Stimulated activated CD8-positive, alpha-beta memory T cell treated with anti-CD3 and anti-CD28 coated beads, Interleukin-4, amount 100 ng/mL, for 24 hours (primary cell): Measurements from ENCODE around the gene APCDD1L.
A peak's percentile ranks its signal among the peaks of the same experiment; 100 is the strongest.

Source experiments
- DNase-seq: peaks from one replicate; pipeline ENCODE4 v3.0.0-alpha.2; 2020; ENCODE audit warnings: low read depth

Gene APCDD1L

GRCh38 chr20:58492074-58492718 lies 23.0 kb downstream of the APCDD1L start:
- DNase-seq, result no peak

GRCh38 chr20:58486207-58486606 lies 29.0 kb downstream of the APCDD1L start:
- no peak for DNase-seq

GRCh38 chr20:58485393-58485792 lies 29.8 kb downstream of the APCDD1L start:
- DNase-seq, result no peak

DNA sequence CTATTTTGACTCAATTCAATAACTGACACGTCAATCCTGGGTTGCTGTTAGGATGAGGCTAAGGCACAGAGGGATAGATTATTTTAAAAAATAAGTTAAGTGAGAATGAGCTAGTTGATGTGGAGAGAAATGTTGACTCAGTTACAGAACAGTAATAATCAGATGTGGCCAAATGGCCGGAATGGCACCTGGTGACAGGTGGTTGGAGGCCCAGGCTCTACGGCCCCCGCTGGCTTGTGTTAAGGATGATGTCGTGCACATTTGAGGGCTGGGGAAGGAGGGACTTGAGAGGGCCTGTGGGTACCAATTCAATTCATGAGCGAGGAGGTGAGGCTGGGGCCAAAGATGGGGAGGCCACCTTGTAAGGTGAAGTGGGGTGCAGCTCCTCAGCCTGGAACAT lies 31.7 kb downstream of the APCDD1L start:
- no peak for DNase-seq

GRCh38 chr20:58483051-58483450 lies 32.1 kb downstream of the APCDD1L start:
- no peak for DNase-seq

DNA sequence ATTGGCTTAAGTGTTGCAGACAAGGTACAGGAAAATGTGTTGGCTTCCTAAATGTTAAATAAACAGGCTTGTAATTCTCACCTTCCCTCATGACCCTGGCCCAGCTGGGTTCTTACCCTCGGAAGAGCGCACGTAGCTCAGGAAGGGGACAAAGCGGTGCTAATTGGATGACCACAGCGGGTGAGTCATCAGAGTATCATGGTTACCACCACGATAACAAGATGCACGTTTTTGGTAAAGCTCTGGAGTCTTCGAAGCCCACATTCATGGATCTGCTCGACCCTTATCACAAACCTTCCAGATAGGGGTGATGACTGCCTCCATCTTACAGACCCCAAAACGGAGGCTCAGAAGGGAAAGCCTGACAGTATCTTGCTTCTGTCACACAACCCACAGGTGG lies 32.8 kb downstream of the APCDD1L start:
- no peak for DNase-seq

DNA sequence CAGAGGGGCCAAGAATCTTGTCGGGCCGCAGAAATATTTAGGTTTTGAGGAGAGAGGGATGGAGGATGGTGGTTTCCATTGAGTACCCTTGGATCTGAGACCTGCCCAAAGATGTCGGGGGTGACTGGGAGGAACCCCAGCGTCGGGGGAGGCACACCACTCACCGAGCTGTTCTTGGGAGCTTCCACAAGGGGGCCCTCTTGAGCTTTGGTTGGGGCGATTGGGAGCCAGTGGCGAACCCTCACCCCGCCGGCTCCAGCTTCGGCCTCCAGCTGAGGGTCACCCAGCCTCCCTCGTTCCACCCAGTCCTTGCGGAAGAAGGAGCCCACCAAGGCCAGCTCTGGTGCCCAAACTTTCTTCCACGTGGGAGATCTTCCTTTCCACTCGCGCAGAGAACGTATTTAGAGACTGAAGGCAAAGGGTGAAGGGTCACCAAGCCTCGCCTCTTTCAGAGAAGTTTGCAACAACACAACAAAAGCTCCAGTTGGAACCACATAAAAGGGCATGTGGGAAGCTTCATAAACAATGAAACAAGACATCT lies 33.6 kb downstream of the APCDD1L start:
- peak; percentile 39 for DNase-seq

DNA sequence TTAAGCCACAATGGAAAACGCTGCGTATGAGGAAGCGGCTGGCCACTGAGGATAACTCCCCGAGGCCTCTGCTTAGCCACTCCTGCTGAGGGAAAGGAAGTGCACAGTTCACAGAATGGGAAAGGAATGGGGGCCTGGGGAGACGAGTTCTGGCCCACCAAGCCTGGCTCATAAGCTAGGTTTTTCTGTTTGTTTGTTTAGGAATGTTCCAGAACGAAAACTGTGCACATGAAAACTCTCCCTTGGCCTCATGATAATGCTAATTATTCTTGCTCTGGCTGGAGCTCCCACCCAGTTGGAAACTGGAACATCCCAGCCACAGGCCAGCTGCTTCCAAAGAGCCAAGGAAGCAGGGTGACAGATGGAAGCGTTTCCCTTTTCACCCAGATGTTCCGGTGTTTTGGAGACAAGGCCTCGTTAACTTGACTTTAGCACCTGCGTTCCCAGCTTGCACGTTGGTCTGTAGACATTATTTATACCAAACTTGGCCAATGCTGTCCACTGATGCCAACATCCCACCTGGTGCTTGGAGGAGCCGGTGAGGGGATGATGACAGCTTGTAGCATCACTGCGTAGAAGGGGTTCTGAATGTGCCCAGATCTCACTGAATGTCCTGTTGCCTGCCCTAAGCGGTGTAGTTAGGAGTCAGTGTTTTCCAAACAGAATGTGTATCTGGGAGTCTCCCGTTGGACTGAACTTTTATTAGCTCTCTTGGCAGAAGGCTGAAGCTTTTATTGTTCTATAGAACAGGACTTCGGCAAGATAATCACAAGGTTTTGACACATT lies 34.5 kb downstream of the APCDD1L start:
- no peak for DNase-seq

- DNase-seq, result no peak
Observed at GRCh38 chr20:58479726-58480440, 35.3 kb downstream of the APCDD1L start.

DNA sequence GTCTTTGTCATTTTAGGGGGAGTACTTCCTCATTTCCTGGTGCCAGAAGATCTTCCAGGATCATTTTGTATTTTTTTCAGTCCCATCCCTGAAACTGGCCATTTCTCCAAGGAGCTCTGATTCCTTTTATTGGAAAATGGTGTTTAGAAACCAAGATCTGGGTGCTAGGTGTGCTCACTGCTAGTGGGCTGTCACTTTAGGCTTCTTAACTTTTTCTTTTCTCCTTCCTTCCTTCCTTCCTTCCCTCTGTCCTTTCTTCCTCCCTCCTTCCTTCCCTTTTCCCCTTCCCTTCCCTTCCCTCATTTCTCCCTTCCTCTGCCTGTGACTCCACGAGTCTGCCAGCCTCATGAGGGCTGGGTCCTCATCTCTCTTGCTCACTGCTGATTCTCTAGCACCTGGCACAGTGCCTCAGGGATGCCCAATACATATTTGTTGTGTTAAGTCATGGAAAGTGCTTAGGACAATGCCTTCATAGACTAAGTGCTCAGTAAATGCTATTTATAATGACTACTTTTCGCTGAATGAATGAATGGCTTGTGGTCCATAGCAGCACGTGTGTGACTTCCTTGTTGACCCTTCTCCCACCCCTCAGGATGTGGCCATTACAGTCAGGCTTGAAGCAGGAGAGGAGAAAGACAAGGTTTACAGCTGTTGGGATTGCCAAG lies 36.9 kb downstream of the APCDD1L start:
- no peak for DNase-seq

GRCh38 chr20:58475466-58475865 lies 39.7 kb downstream of the APCDD1L start:
- no peak for DNase-seq

- no peak for DNase-seq
Observed at GRCh38 chr20:58473453-58474425, 41.5 kb downstream of the APCDD1L start.

- no peak for DNase-seq
Observed at GRCh38 chr20:58472273-58473018, 42.8 kb downstream of the APCDD1L start.

DNA sequence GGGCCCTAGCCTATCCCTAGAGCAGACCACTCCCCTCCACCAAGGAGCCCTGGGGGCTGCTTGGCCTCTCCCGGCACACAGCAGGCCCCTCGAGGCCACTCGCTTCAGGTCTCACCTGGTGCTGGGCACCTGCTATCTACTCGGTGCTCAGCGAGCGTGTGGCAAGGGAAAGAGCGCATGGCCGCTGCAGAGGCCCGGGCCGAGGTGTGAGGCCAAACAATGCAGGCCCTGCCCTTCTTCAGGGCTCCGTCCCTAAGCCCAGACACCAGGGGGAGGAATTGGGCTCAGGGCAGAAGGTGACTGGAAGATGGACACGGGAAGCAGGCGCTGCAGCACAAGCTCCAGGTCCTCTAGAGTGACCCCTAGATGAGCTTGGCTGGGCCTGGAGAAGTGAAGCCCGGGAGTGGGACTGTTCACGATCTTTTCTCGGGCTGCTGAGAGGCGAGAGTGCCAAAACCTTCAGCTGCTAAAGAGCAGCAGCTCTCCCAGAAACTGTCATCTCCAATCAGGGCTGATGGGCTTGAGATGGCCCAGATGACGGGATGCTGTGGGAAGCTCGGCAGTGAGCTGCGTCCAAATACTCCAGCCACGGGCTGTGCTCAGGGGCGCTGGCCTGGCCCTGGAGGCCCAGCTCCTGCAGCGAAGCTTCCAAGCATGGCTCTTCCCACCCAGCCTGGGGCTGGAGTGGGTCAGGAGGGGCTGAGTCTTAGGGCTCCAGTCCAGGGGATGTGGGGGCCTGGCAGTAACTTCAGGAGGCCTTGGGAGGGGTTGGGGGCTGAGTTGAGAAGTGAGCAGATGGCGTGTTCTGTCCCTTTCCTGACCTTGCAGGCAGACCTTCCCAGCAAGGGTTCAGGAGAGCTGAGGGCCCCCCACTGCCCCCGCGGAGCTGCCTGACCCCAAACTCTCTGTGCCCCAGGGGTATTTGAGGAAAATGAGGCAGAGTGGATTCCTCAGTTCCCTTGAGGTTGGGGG lies 43.7 kb downstream of the APCDD1L start:
- no peak for DNase-seq

GRCh38 chr20:58470336-58471192 lies 44.6 kb downstream of the APCDD1L start:
- no peak for DNase-seq

GRCh38 chr20:58469616-58470015 lies 45.6 kb downstream of the APCDD1L start:
- no peak for DNase-seq

GRCh38 chr20:58467572-58468527 lies 47.3 kb downstream of the APCDD1L start:
- no peak for DNase-seq
